Calu3 (cell line): ENCODE measurements around the gene PTGES. TPM values are rescaled to one million over a fixed set of nuclear protein-coding genes. Genes with fewer than 3 reads are reported as not detected.

Experiments
- BruUV-seq: library from RNA; stranded (reverse); fragments of 400-500 nt; replicated peaks from 2 replicates; lab custom pipeline; 2021; lab: Mats Ljungman, UMichigan
- CTCF ChIA-PET: fragments of 300-600 bp; sonication (Branson Sonifier 250); formaldehyde crosslinking; loops from one replicate; lab custom pipeline; 2022; ENCODE audit warnings: antibody characterized with exemption; lab: Charles Lee
- DNase-seq: peaks from one replicate; pipeline ENCODE4 v3.0.0; 2022
- H3K27ac Mint-ChIP-seq: one replicate; pipeline ENCODE4 v1.8.0; 2022; ENCODE audit warnings: mixed read lengths; ENCODE audit not compliant: unreplicated experiment
- H3K27me3 Mint-ChIP-seq: one replicate; pipeline ENCODE4 v1.8.0; 2022; ENCODE audit warnings: mixed read lengths; ENCODE audit not compliant: unreplicated experiment
- H3K36me3 Mint-ChIP-seq: one replicate; pipeline ENCODE4 v1.8.0; 2022; ENCODE audit warnings: mild to moderate bottlenecking, moderate library complexity, mixed read lengths; ENCODE audit not compliant: insufficient read depth, unreplicated experiment
- H3K4me1 Mint-ChIP-seq: one replicate; pipeline ENCODE4 v1.8.0; 2022; ENCODE audit warnings: mild to moderate bottlenecking, low read depth, mixed read lengths; ENCODE audit not compliant: unreplicated experiment
- H3K4me3 Mint-ChIP-seq: one replicate; pipeline ENCODE4 v1.8.0; 2022; ENCODE audit warnings: mild to moderate bottlenecking, low read depth, moderate library complexity, mixed read lengths; ENCODE audit not compliant: unreplicated experiment
- H3K9me3 Mint-ChIP-seq: one replicate; pipeline ENCODE4 v1.8.0; 2022; ENCODE audit warnings: low read depth, mixed read lengths; ENCODE audit not compliant: unreplicated experiment
- CTCF ChIP-seq: fragments of 200-600 bp; IDR thresholded peaks from one replicate; pipeline ENCODE4 v1.8.0; 2022; ENCODE audit warnings: antibody characterized with exemption; ENCODE audit not compliant: unreplicated experiment
- intact Hi-C: fragments of 100-400 bp; cut with micrococcal nuclease; formaldehyde crosslinking; loops from one replicate; pipeline ENCODE4 v1.10.0; 2022; ENCODE audit not compliant: unreplicated experiment
- total RNA-seq: library from RNA; stranded (reverse); gene quantifications from 2 replicates; pipeline ENCODE4 v1.2.3, GENCODE V29; 2022

Gene PTGES
- total RNA-seq, 1 experiment from 2014 or later, result 6.3 TPM

- intact Hi-C loops, result no loop called here
These were observed 28.2 kb downstream of the PTGES start for GRCh38 chr9:129724456-129725190.

GRCh38 chr9:129722913-129723312 is 29.9 kb downstream of the PTGES start:
- CTCF ChIA-PET, result no interaction called here
- intact Hi-C loops, result no loop called here
- TF ChIP-seq CTCF, result no peak
- no peak overlapping the region for H3K4me3 Mint-ChIP-seq
- DNase-seq, result no peak
- H3K27me3 Mint-ChIP-seq, result no peaks in the 10 kb centered on the region
- no peaks in the 10 kb centered on the region for H3K4me1 Mint-ChIP-seq
- H3K9me3 Mint-ChIP-seq, result no peaks in the 10 kb centered on the region
- no peak overlapping the region for H3K27ac Mint-ChIP-seq
- H3K36me3 Mint-ChIP-seq, result no peaks in the 10 kb centered on the region
- no TSS peak for BruUV-seq

More at GRCh38 chr9:129724456-129725190, 28.2 kb downstream of the PTGES start:
- Mint-ChIP-seq H3K27me3 (no peaks in the 10 kb centered on the region), H3K4me1 (no peaks in the 10 kb centered on the region), H3K9me3 (no peaks in the 10 kb centered on the region), H3K4me3 (no peak overlapping the region), H3K27ac (no peak overlapping the region), H3K36me3 (no peaks in the 10 kb centered on the region)
- no TSS peak for BruUV-seq
- no peak for TF ChIP-seq CTCF
- DNase-seq, result no peak
- CTCF ChIA-PET, result no interaction called here

- no peak overlapping the region for H3K27ac Mint-ChIP-seq
- no peaks in the 10 kb centered on the region for H3K4me1 Mint-ChIP-seq
- no peak for DNase-seq
- peaks cover 3% of the 10 kb centered on the region for H3K27me3 Mint-ChIP-seq
- H3K4me3 Mint-ChIP-seq, result no peak overlapping the region
- no peaks in the 10 kb centered on the region for H3K9me3 Mint-ChIP-seq
- CTCF ChIA-PET, result no interaction called here
- H3K36me3 Mint-ChIP-seq, result no peaks in the 10 kb centered on the region
- no peak for TF ChIP-seq CTCF
- intact Hi-C loops, result no loop called here
- no TSS peak for BruUV-seq
These were observed 31.8 kb downstream of the PTGES start for GRCh38 chr9:129720865-129721545.

GRCh38 chr9:129720181-129720864 is 32.5 kb downstream of the PTGES start:
- CTCF ChIA-PET, result no interaction called here
- H3K27me3 Mint-ChIP-seq, result peaks cover 7% of the 10 kb centered on the region
- H3K36me3 Mint-ChIP-seq, result no peaks in the 10 kb centered on the region
- no peak for DNase-seq
- H3K4me3 Mint-ChIP-seq, result no peak overlapping the region
- H3K4me1 Mint-ChIP-seq, result no peaks in the 10 kb centered on the region
- no TSS peak for BruUV-seq
- no peak overlapping the region for H3K27ac Mint-ChIP-seq
- TF ChIP-seq CTCF, result peak; percentile 19
- intact Hi-C loops, result no loop called here
- H3K9me3 Mint-ChIP-seq, result no peaks in the 10 kb centered on the region
